Chondrocyte (in vitro differentiated cells): ENCODE data around the gene ZNF672. TPM values are rescaled to one million over a fixed set of nuclear protein-coding genes. Genes with fewer than 3 reads are reported as not detected.

Experiments used
- DNase-seq: peaks from one replicate; pipeline ENCODE4 v3.0.0; 2021; ENCODE audit warnings: mixed read lengths, low spot score
- H3K27ac Mint-ChIP-seq: one replicate; pipeline ENCODE4 v1.8.0; 2021; ENCODE audit warnings: mild to moderate bottlenecking, moderate library complexity, mixed read lengths; ENCODE audit not compliant: unreplicated experiment
- H3K27me3 Mint-ChIP-seq: 2 replicates; pipeline ENCODE4 v1.8.0; 2021; ENCODE audit warnings: low read depth, mixed read lengths
- H3K36me3 Mint-ChIP-seq: 2 replicates; pipeline ENCODE4 v1.8.0; 2021; ENCODE audit warnings: low read depth, mixed read lengths
- H3K4me1 Mint-ChIP-seq: 2 replicates; pipeline ENCODE4 v1.8.0; 2021; ENCODE audit warnings: low read depth, mild to moderate bottlenecking, mixed read lengths
- H3K4me3 Mint-ChIP-seq: one replicate; pipeline ENCODE4 v1.8.0; 2021; ENCODE audit warnings: mild to moderate bottlenecking, moderate library complexity, mixed read lengths; ENCODE audit not compliant: unreplicated experiment
- H3K9me3 Mint-ChIP-seq: 2 replicates; pipeline ENCODE4 v1.8.0; 2021; ENCODE audit warnings: low read depth, mixed read lengths
- total RNA-seq: library from RNA; stranded (reverse); gene quantifications from 3 replicates; pipeline ENCODE4 v1.2.1, GENCODE V29; 2021
- TF ChIP-seq, protein P1 (sequence below): fragments of 200-600 bp; sonication (generic); IDR thresholded peaks from 2 replicates; pipeline ENCODE4 v1.5.0; 2021; ENCODE audit warnings: antibody characterized with exemption, mild to moderate bottlenecking, moderate library complexity

Gene ZNF672
- total RNA-seq, 1 donor from 2014 or later: 17.1 TPM

GRCh38 chr1:248820041-248820585, 17.9 kb upstream of the ZNF672 start:
- Mint-ChIP-seq H3K4me3 (no peak overlapping the region), H3K4me1 (peaks cover 57% of the 10 kb centered on the region), H3K36me3 (peaks cover 16% of the 10 kb centered on the region), H3K9me3 (no peaks in the 10 kb centered on the region), H3K27ac (no peak overlapping the region), H3K27me3 (no peaks in the 10 kb centered on the region)
- no peak for DNase-seq
- TF ChIP-seq, protein P1, sequence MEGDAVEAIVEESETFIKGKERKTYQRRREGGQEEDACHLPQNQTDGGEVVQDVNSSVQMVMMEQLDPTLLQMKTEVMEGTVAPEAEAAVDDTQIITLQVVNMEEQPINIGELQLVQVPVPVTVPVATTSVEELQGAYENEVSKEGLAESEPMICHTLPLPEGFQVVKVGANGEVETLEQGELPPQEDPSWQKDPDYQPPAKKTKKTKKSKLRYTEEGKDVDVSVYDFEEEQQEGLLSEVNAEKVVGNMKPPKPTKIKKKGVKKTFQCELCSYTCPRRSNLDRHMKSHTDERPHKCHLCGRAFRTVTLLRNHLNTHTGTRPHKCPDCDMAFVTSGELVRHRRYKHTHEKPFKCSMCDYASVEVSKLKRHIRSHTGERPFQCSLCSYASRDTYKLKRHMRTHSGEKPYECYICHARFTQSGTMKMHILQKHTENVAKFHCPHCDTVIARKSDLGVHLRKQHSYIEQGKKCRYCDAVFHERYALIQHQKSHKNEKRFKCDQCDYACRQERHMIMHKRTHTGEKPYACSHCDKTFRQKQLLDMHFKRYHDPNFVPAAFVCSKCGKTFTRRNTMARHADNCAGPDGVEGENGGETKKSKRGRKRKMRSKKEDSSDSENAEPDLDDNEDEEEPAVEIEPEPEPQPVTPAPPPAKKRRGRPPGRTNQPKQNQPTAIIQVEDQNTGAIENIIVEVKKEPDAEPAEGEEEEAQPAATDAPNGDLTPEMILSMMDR: no peak

DNA sequence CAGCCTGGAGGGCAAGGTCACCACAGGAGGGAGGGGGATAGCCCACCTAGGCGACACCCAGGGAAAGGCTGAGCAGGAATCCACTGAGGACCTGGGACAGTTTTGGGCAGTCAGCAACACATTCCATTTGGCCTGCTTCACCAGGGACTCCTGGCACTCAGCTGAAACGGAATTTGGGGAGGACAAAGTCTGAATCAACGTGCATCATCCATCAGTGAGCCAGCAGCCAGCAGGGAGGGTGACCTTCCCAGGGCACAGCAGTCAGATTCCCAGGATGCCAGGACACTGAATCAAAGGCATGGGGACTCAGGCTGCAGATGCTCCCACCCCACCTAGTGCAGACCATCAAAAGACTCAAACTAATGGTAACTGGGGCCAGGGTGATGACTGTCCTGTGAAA, 16.9 kb upstream of the ZNF672 start:
- no peaks in the 10 kb centered on the region for H3K27me3 Mint-ChIP-seq
- H3K36me3 Mint-ChIP-seq: peaks cover 9% of the 10 kb centered on the region
- TF ChIP-seq, protein P1: no peak
- H3K4me3 Mint-ChIP-seq: peak overlapping the region; percentile 29
- H3K9me3 Mint-ChIP-seq: no peaks in the 10 kb centered on the region
- H3K27ac Mint-ChIP-seq: peak overlapping the region; percentile 81
- peaks cover 62% of the 10 kb centered on the region for H3K4me1 Mint-ChIP-seq
- no peak for DNase-seq

DNA sequence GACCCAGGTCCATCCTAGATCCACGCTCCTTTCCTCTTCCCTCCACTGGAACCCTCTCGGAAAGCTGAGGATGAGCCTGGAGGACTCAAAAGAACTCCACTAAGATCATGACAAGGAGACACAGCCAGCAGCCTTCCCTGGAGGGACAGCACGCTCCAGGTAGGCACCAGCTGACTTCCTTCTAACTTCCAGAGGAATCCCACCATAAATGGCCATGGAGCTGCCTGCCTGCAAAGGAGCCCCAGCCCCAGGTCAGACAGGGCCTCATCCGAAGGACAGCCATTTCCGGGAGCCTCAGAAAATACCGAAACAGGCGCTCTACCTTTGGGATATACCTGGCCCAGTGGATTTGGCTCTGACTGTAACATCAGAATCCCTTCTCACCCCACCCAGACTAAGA, 16.4 kb upstream of the ZNF672 start:
- Mint-ChIP-seq H3K27me3 (no peaks in the 10 kb centered on the region), H3K9me3 (no peaks in the 10 kb centered on the region), H3K4me1 (peaks cover 63% of the 10 kb centered on the region), H3K36me3 (peaks cover 5% of the 10 kb centered on the region), H3K4me3 (peak overlapping the region; percentile 29), H3K27ac (peak overlapping the region; percentile 71)
- TF ChIP-seq, protein P1: no peak
- DNase-seq: no peak

- no peak for DNase-seq
- H3K9me3 Mint-ChIP-seq: no peaks in the 10 kb centered on the region
- H3K27me3 Mint-ChIP-seq: no peaks in the 10 kb centered on the region
- no peak overlapping the region for H3K4me3 Mint-ChIP-seq
- H3K4me1 Mint-ChIP-seq: peaks cover 66% of the 10 kb centered on the region
- peaks cover 5% of the 10 kb centered on the region for H3K36me3 Mint-ChIP-seq
- H3K27ac Mint-ChIP-seq: peak overlapping the region; percentile 71
- TF ChIP-seq, protein P1: no peak
These were observed 15.6 kb upstream of the ZNF672 start for GRCh38 chr1:248822148-248823032.

GRCh38 chr1:248823517-248824001, 14.5 kb upstream of the ZNF672 start:
- Mint-ChIP-seq H3K4me3 (peak overlapping the region; percentile 92), H3K27ac (peak overlapping the region; percentile 45), H3K9me3 (no peaks in the 10 kb centered on the region)

More at GRCh38 chr1:248823517-248824001, 14.5 kb upstream of the ZNF672 start:
- no peak for DNase-seq
- peaks cover 5% of the 10 kb centered on the region for H3K36me3 Mint-ChIP-seq
- H3K4me1 Mint-ChIP-seq: peaks cover 66% of the 10 kb centered on the region
- no peaks in the 10 kb centered on the region for H3K27me3 Mint-ChIP-seq
- TF ChIP-seq, protein P1: no peak
